SK-N-SH (cell line): ENCODE measurements around the gene LIN52. TPM values are rescaled to one million over a fixed set of nuclear protein-coding genes. Genes with fewer than 3 reads are reported as not detected.

Experiments used
- CTCF ChIA-PET: fragments of 300-600, 350-600 bp; formaldehyde crosslinking; extraction: SDS; loops from one replicate; lab custom pipeline; 2021; lab: Yijun Ruan, JAX
- POLR2A ChIA-PET: fragments of 350-600 bp; sonication (Branson Sonifier 250); formaldehyde crosslinking; extraction: SDS; loops from one replicate; lab custom pipeline; 2020; ENCODE audit warnings: antibody characterized with exemption, inconsistent platforms; lab: Yijun Ruan, JAX
- DNase-seq: peaks from one replicate; pipeline ENCODE4 v3.0.0; 2012
- H2AFZ ChIP-seq: fragments of 200-600 bp; sonication (generic); 2 replicates; pipeline ENCODE4 v1.8.1; 2016; ENCODE audit warnings: antibody characterized with exemption, mild to moderate bottlenecking, low read depth
- H3F3A ChIP-seq: fragments of 200-600 bp; sonication (generic); replicated peaks from 2 replicates; pipeline ENCODE3; 2016; ENCODE audit warnings: antibody characterized with exemption, mild to moderate bottlenecking; ENCODE audit not compliant: insufficient read depth
- H3K27ac ChIP-seq, 2 experiments: fragments of 200-500 bp in 1 of 2; fragments of 200-600 bp in 1 of 2; sonication (Bioruptor generic) in 1 of 2; sonication (generic), shearing (Covaris generic) in 1 of 2; 2 replicates each; pipeline versions ENCODE4 v1.5.1 to v1.6.1; 2014 to 2016; ENCODE audit warnings: low read depth in 2 of 2, inconsistent platforms in 1 of 2, low read length in 1 of 2, mild to moderate bottlenecking in 1 of 2, mixed read lengths in 1 of 2
- H3K27me3 ChIP-seq: fragments of 200-600 bp; sonication (generic), shearing (Covaris generic); 2 replicates; pipeline ENCODE4 v1.6.1; 2016; ENCODE audit warnings: mixed run types; ENCODE audit not compliant: insufficient read depth
- H3K36me3 ChIP-seq, 2 experiments: fragments of 200-500 bp in 1 of 2; fragments of 200-600 bp in 1 of 2; sonication (Bioruptor generic) in 1 of 2; sonication (generic) in 1 of 2; replicated peaks in 1 of 2; 2 replicates each; pipeline versions ENCODE3 to v1.5.1; 2014 to 2016; ENCODE audit warnings: low read length in 1 of 2, mild to moderate bottlenecking in 1 of 2; ENCODE audit not compliant: insufficient read depth in 2 of 2, control insufficient read depth in 1 of 2
- H3K4me1 ChIP-seq, 2 experiments: fragments of 200-500 bp in 1 of 2; fragments of 200-600 bp in 1 of 2; sonication (Bioruptor generic) in 1 of 2; sonication (generic), shearing (Covaris generic) in 1 of 2; 2 replicates each; pipeline versions ENCODE4 v1.5.1 to v1.6.1; 2014 to 2016; ENCODE audit warnings: low read depth in 1 of 2, low read length in 1 of 2, mixed run types in 1 of 2; ENCODE audit not compliant: insufficient read depth in 2 of 2, control insufficient read depth in 1 of 2
- H3K4me2 ChIP-seq: fragments of 200-600 bp; sonication (generic), shearing (Covaris generic); 2 replicates; pipeline ENCODE4 v1.6.1; 2017; ENCODE audit warnings: mixed run types
- H3K4me3 ChIP-seq, 2 experiments: fragments of 200-500 bp in 1 of 2; fragments of 200-600 bp in 1 of 2; sonication (Bioruptor generic) in 1 of 2; sonication (generic), shearing (Covaris generic) in 1 of 2; 2 replicates each; pipeline versions ENCODE4 v1.5.1 to v1.8.1; 2014 to 2016; ENCODE audit warnings: low read depth in 2 of 2, inconsistent platforms in 1 of 2, low read length in 1 of 2, mild to moderate bottlenecking in 1 of 2, mixed read lengths in 1 of 2, moderate library complexity in 1 of 2
- H3K79me2 ChIP-seq: fragments of 200-600 bp; sonication (generic); 2 replicates; pipeline ENCODE4 v1.8.1; 2017; ENCODE audit warnings: mild to moderate bottlenecking; ENCODE audit not compliant: insufficient read depth
- H3K9ac ChIP-seq: fragments of 200-600 bp; sonication (generic); 2 replicates; pipeline ENCODE4 v1.6.1; 2017; ENCODE audit warnings: mixed run types
- H3K9me2 ChIP-seq: fragments of 200-600 bp; sonication (generic); 2 replicates; pipeline ENCODE4 v1.6.1; 2017; ENCODE audit warnings: mixed run types
- H3K9me3 ChIP-seq: fragments of 200-600 bp; sonication (generic); 2 replicates; pipeline ENCODE4 v1.6.1; 2017; ENCODE audit warnings: mixed run types, mild to moderate bottlenecking, moderate library complexity
- H4K20me1 ChIP-seq: fragments of 200-600 bp; sonication (generic); 2 replicates; pipeline ENCODE4 v1.6.1; 2017; ENCODE audit warnings: mild to moderate bottlenecking, mixed run types; ENCODE audit not compliant: insufficient read depth
- CHD2 ChIP-seq: fragments of 150-350 bp; IDR thresholded peaks from 2 replicates; pipeline ENCODE4 v1.6.1; 2018; ENCODE audit warnings: low read length; ENCODE audit not compliant: partially characterized antibody
- ELF1 ChIP-seq: IDR thresholded peaks from 2 replicates; pipeline ENCODE4 v1.4.0; 2012
- EP300 ChIP-seq, 2 experiments: IDR thresholded peaks; 2 replicates each; pipeline versions ENCODE4 v1.4.0 to v1.6.1; 2012; ENCODE audit warnings: borderline replicate concordance in 1 of 2, low read depth in 1 of 2, low read length in 1 of 2
- EZH2phosphoT487 ChIP-seq: fragments of 200-600 bp; sonication (generic); IDR thresholded peaks from 2 replicates; pipeline ENCODE4 v1.6.1; 2017; ENCODE audit warnings: low read depth, mixed run types, mild to moderate bottlenecking, antibody characterized with exemption, moderate library complexity, borderline replicate concordance
- FOXM1 ChIP-seq: IDR thresholded peaks from 2 replicates; pipeline ENCODE4 v1.4.0; 2012; ENCODE audit warnings: low read depth, mild to moderate bottlenecking
- GATA2 ChIP-seq: sonication (generic); formaldehyde crosslinking; IDR thresholded peaks from 2 replicates; pipeline ENCODE4 v1.5.0; 2020; ENCODE audit warnings: mild to moderate bottlenecking, missing genetic modification reagents
- MXI1 ChIP-seq: IDR thresholded peaks from 2 replicates; pipeline ENCODE4 v1.6.1; 2012; ENCODE audit warnings: mild to moderate bottlenecking, low read depth, low read length, improper control_type of control experiment
- POLR2AphosphoS5 ChIP-seq: IDR thresholded peaks from 2 replicates; pipeline ENCODE4 v1.6.1; 2012; ENCODE audit warnings: low read depth, low read length
- RAD21 ChIP-seq: IDR thresholded peaks from 2 replicates; pipeline ENCODE4 v1.6.1; 2012; ENCODE audit warnings: mild to moderate bottlenecking, low read length
- RCOR1 ChIP-seq: fragments of 150-350 bp; IDR thresholded peaks from 2 replicates; pipeline ENCODE4 v1.6.1; 2017; ENCODE audit warnings: antibody characterized with exemption, low read length
- RFX5 ChIP-seq: IDR thresholded peaks from 2 replicates; pipeline ENCODE4 v1.6.1; 2012; ENCODE audit warnings: mild to moderate bottlenecking, improper control_type of control experiment, low read length
- SMC3 ChIP-seq: IDR thresholded peaks from 2 replicates; pipeline ENCODE4 v1.6.1; 2012; ENCODE audit warnings: low read depth, low read length, improper control_type of control experiment
- TEAD4 ChIP-seq: IDR thresholded peaks from 2 replicates; pipeline ENCODE4 v1.4.0; 2012; ENCODE audit warnings: mild to moderate bottlenecking, borderline replicate concordance; ENCODE audit not compliant: insufficient read depth
- YY1 ChIP-seq: IDR thresholded peaks from 2 replicates; pipeline ENCODE4 v1.4.0; 2012; ENCODE audit warnings: low read depth, mild to moderate bottlenecking
- WGBS: methylation state at CpG from one replicate; pipeline ENCODE4 v1.1.6; 2017; ENCODE audit warnings: low lambda C conversion rate; 5-methylcytosine and 5-hydroxymethylcytosine counted together
- polyA plus RNA-seq, 3 experiments: library from polyadenylated mRNA; depleted of rRNA; stranded (reverse); fragments of >200 nt; gene quantifications; 2 replicates each; pipeline ENCODE4 v1.2.3, GENCODE V29; 2012
- TF ChIP-seq, protein P1 (sequence below): fragments of 150-350 bp; IDR thresholded peaks from 2 replicates; pipeline ENCODE4 v1.6.1; 2017; ENCODE audit warnings: antibody characterized with exemption, low read length, low read depth, borderline replicate concordance
- TF ChIP-seq, protein P2 (sequence below): IDR thresholded peaks from 2 replicates; pipeline ENCODE4 v1.4.0; 2012; ENCODE audit warnings: low read depth
- TF ChIP-seq, protein P3 (sequence below): IDR thresholded peaks from 2 replicates; pipeline ENCODE4 v1.6.1; 2012; ENCODE audit warnings: mild to moderate bottlenecking, low read depth, low read length, moderate library complexity

Gene LIN52
- polyA plus RNA-seq, 1 of the 3 experiments (the other 2 are of a cell fraction), result 4.9 TPM

DNA sequence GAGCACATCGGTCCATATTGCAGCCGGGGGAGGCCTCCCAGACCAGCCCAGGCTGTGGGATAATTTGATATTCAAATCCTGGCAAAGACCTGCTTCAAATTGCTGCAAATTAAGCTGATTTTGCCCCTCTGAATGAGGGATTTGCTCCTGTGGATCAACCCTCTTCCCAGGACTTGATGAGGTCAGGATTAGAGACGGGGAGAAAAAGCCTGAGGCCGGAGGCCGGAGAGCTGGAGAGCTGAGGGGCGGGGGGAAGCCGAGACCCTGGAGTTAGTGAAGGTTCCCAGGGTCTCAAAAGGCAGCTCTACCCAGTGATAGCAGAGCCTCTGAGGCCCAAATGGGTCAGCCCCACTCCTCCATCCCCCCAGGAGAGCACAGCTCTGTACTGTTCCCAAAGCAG is 137.0 kb downstream of the LIN52 start:
- WGBS, result 84% methylated on average over 7 of the region's 7 CpGs
- Histone ChIP-seq H3K79me2 (no peaks in the 10 kb centered on the region), H3K9me2 (no peaks in the 10 kb centered on the region), H3K27me3 (peaks cover 41% of the 10 kb centered on the region), H2AFZ (no peak overlapping the region), H3F3A (no peaks in the 10 kb centered on the region), H3K27ac (no peak overlapping the region), H3K4me2 (no peak overlapping the region), H4K20me1 (no peaks in the 10 kb centered on the region), H3K9me3 (no peaks in the 10 kb centered on the region), H3K4me3 (no peak overlapping the region), H3K4me1 (peaks cover 0 to 2% of the 10 kb centered on the region in 2 experiments; a peak in 1 of 4 replicates)
- no peak for DNase-seq
- POLR2A ChIA-PET, result no interaction called here
- CTCF ChIA-PET, result interaction anchor here (1.1 to 4.4 kb wide), 6 partner anchors 8 to 35 kb away, joined by 3 to 64 read pairs (median 5); no protein-coding TSS in a partner anchor
- TF ChIP-seq SMC3 (no peak), POLR2AphosphoS5 (no peak), CHD2 (no peak), TEAD4 (no peak), RCOR1 (no peak), RAD21 (no peak), FOXM1 (no peak), EZH2phosphoT487 (no peak), GATA2 (CRISPR knock-in tag) (no peak), MXI1 (no peak), EP300 (IDR thresholded peaks at IDR 0.05; ENCODE audit: borderline replicate concordance in 1 of 2, low read depth in 1 of 2, low read length in 1 of 2) (no peak), YY1 (no peak), ELF1 (no peak), RFX5 (no peak)
- TF ChIP-seq, protein P1, sequence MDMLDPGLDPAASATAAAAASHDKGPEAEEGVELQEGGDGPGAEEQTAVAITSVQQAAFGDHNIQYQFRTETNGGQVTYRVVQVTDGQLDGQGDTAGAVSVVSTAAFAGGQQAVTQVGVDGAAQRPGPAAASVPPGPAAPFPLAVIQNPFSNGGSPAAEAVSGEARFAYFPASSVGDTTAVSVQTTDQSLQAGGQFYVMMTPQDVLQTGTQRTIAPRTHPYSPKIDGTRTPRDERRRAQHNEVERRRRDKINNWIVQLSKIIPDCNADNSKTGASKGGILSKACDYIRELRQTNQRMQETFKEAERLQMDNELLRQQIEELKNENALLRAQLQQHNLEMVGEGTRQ, result no peak
- TF ChIP-seq, protein P2, sequence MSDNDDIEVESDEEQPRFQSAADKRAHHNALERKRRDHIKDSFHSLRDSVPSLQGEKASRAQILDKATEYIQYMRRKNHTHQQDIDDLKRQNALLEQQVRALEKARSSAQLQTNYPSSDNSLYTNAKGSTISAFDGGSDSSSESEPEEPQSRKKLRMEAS, result no peak
- TF ChIP-seq, protein P3, sequence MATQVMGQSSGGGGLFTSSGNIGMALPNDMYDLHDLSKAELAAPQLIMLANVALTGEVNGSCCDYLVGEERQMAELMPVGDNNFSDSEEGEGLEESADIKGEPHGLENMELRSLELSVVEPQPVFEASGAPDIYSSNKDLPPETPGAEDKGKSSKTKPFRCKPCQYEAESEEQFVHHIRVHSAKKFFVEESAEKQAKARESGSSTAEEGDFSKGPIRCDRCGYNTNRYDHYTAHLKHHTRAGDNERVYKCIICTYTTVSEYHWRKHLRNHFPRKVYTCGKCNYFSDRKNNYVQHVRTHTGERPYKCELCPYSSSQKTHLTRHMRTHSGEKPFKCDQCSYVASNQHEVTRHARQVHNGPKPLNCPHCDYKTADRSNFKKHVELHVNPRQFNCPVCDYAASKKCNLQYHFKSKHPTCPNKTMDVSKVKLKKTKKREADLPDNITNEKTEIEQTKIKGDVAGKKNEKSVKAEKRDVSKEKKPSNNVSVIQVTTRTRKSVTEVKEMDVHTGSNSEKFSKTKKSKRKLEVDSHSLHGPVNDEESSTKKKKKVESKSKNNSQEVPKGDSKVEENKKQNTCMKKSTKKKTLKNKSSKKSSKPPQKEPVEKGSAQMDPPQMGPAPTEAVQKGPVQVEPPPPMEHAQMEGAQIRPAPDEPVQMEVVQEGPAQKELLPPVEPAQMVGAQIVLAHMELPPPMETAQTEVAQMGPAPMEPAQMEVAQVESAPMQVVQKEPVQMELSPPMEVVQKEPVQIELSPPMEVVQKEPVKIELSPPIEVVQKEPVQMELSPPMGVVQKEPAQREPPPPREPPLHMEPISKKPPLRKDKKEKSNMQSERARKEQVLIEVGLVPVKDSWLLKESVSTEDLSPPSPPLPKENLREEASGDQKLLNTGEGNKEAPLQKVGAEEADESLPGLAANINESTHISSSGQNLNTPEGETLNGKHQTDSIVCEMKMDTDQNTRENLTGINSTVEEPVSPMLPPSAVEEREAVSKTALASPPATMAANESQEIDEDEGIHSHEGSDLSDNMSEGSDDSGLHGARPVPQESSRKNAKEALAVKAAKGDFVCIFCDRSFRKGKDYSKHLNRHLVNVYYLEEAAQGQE, result no peak
- TF ChIP-seq, all 33 proteins: peak for 0
- Histone ChIP-seq H3K9ac (no peak overlapping the region), H3K36me3 (no peaks in the 10 kb centered on the region)
